Heart right ventricle (tissue), 16 donors: Measurements from ENCODE around the gene TULP1. TPM values are rescaled to one million over a fixed set of nuclear protein-coding genes. Genes with fewer than 3 reads are reported as not detected.
A peak's percentile ranks its signal among the peaks of the same experiment; 100 is the strongest.

ENCODE experiments used
- ATAC-seq, 8 donors: fragments of 200-7000 bp; cut with Tn5 transposase; one replicate each; pipeline ENCODE4 v1.9.1; 2020; ENCODE audit warnings: mild to moderate bottlenecking in 8 of 8, moderate library complexity in 8 of 8, moderate number of reproducible peaks in 1 of 8
- DNase-seq, 2 donors: peaks; one replicate each; pipeline ENCODE4 v3.0.0-alpha.2; 2020
- H3K27ac ChIP-seq, 10 donors: fragments of 200-600 bp; sonication (generic) in 2 of 10; one replicate each; pipeline versions ENCODE4 v1.5.0 to v1.8.0; 2020 to 2022; ENCODE audit warnings: mild to moderate bottlenecking in 3 of 10
- H3K27me3 ChIP-seq, 7 donors: fragments of 200-600 bp; one replicate each; pipeline ENCODE4 v1.8.0; 2021 to 2022; ENCODE audit warnings: mild to moderate bottlenecking in 2 of 7
- H3K36me3 ChIP-seq, 9 donors: fragments of 200-600 bp; sonication (generic) in 1 of 9; one replicate each; pipeline versions ENCODE4 v1.5.0 to v1.8.0; 2020 to 2022; ENCODE audit warnings: mild to moderate bottlenecking in 2 of 9
- H3K4me1 ChIP-seq, 9 donors: fragments of 200-600 bp; sonication (generic) in 1 of 9; one replicate each; pipeline versions ENCODE4 v1.5.0 to v1.8.0; 2020 to 2022; ENCODE audit warnings: mild to moderate bottlenecking in 4 of 9
- H3K4me3 ChIP-seq, 10 donors: fragments of 200-600 bp; sonication (generic) in 2 of 10; one replicate each; pipeline versions ENCODE4 v1.5.0 to v1.8.0; 2020 to 2022; ENCODE audit warnings: mild to moderate bottlenecking in 7 of 10, moderate library complexity in 2 of 10
- H3K9me3 ChIP-seq, 11 donors: fragments of 200-600 bp in 10 of 11; sonication (generic) in 2 of 11; one replicate each; pipeline versions ENCODE4 v1.5.0 to v1.8.0; 2013 to 2022; ENCODE audit warnings: mild to moderate bottlenecking in 2 of 11, control low read depth in 1 of 11, moderate library complexity in 1 of 11
- CTCF ChIP-seq, 9 donors: fragments of 200-600 bp; sonication (generic) in 2 of 9; IDR thresholded peaks; one replicate each; pipeline versions ENCODE4 v1.5.0 to v1.8.0; 2021 to 2022; ENCODE audit warnings: antibody characterized with exemption in 9 of 9, mild to moderate bottlenecking in 5 of 9, moderate library complexity in 1 of 9
- WGBS, 2 donors: extraction: QIAGEN DNeasy Blood & Tissue Kit; methylation state at CpG; one replicate each; pipeline ENCODE4 v1.1.7; 2013; ENCODE audit warnings: inconsistent platforms in 1 of 2; 5-methylcytosine and 5-hydroxymethylcytosine counted together
- intact Hi-C, 10 donors: fragments of 100-400 bp; cut with DNase I; formaldehyde crosslinking; loops; one replicate each; pipeline versions ENCODE4 v1.11.1 to v1.14.2; 2022
- polyA plus RNA-seq, 2 donors: library from polyadenylated mRNA; stranded (reverse); fragments of 200-250 nt; gene quantifications; one replicate each; pipeline ENCODE4 v1.2.3, GENCODE V29; 2013
- total RNA-seq, 10 donors: library from RNA; stranded (reverse); fragmentation: NEBNext Ultra II Directional in 3 of 10; extraction: Animal tissue kit (Norgen Biotek cat#: 25700) in 3 of 10; gene quantifications; one replicate each; pipeline versions ENCODE4 v1.2.1 to v1.2.4, GENCODE V29; 2021 to 2023
- donor health status: Arrhythmogenic right ventricular cardiomyopathy.
- donor health status: ischemic (EF 13 %, LVEDD 7.1; RV severe dilation, severe dysfunction).
- donor health status: healthy with polysubstance abuse.
- donor health status: DM: no; HTN: yes; CAD: no.
- donor health status: DM: no; HTN: no; CAD: no.
- donor health status: ischemic (EF 25% LVEDD 6.9; RV normal size, moderate dysfunction).
- donor health status: ischemic (EF 25% LVEDD 5.7; RV mildly dilated, moderate dysfunction).
- donor health status: healthy.
- donor health status: DM: yes; HTN: yes; CAD: no.
- donor health status: Ischemic cardiomyopathy.
- donor health status: ischemic (EF 35%, LVEDD 5.7; RV mildly dilated, moderate dysfunction).
- donor health status: nonischemic (EF 11% LVEDD 7.7; RV severe dilation, severe dysfunction).
- donor health status: DM: yes; HTN: yes; CAD: no.
- donor health status: PGD.
- donor health status: ischemic (EF 29% LVEDD 5.4; RV normal size, mild dysfunction).
- donor health status: nonischemic (EF 23%, LVEDD 6.1; RV moderate dilation, normal function).

The TULP1 gene
- total and polyA plus RNA-seq, 12 donors: 0.03 to 0.15 TPM; not detected in 10

GRCh38 chr6:35510916-35511561, 1.7 kb downstream of the TULP1 start:
- WGBS, 2 donors: 72 to 78% methylated on average over 7 of the region's 7 CpGs
- Histone ChIP-seq H3K9me3 (no peaks in the 10 kb centered on the region), H3K27ac (no peak overlapping the region), H3K4me3 (peak overlapping the region in 4 of 10 donors; percentile 22 to 32 (median 28)), H3K27me3 (peaks cover 0 to 67% (median 51%) of the 10 kb centered on the region in 7 donors), H3K4me1 (peaks cover 0 to 10% (median 4%) of the 10 kb centered on the region in 9 donors), H3K36me3 (no peaks in the 10 kb centered on the region)
- no peak for TF ChIP-seq CTCF (IDR thresholded peaks at IDR 0.05)
- intact Hi-C loops: no loop called here
- ATAC-seq (no peak), DNase-seq (no peak)

- DNase-seq (no peak), ATAC-seq (no peak)
- Histone ChIP-seq H3K27ac (no peak overlapping the region), H3K36me3 (no peaks in the 10 kb centered on the region), H3K9me3 (no peaks in the 10 kb centered on the region), H3K27me3 (peaks cover 0 to 91% (median 58%) of the 10 kb centered on the region in 7 donors), H3K4me3 (no peak overlapping the region), H3K4me1 (peaks cover 0 to 10% (median 4%) of the 10 kb centered on the region in 9 donors)
- no peak for TF ChIP-seq CTCF (IDR thresholded peaks at IDR 0.05)
- intact Hi-C loops: no loop called here
- 53 to 64% methylated on average over 5 of the region's 5 CpGs for WGBS, 2 donors
Measured at GRCh38 chr6:35508542-35508941, 4.2 kb downstream of the TULP1 start.

- intact Hi-C loops: no loop called here
- ATAC-seq (no peak), DNase-seq (no peak)
- Histone ChIP-seq H3K4me1 (peaks cover 0 to 10% (median 4%) of the 10 kb centered on the region in 9 donors), H3K27me3 (peaks cover 0 to 95% (median 54%) of the 10 kb centered on the region in 7 donors), H3K9me3 (no peaks in the 10 kb centered on the region), H3K27ac (no peak overlapping the region), H3K4me3 (no peak overlapping the region), H3K36me3 (no peaks in the 10 kb centered on the region)
- no peak for TF ChIP-seq CTCF (IDR thresholded peaks at IDR 0.05)
- WGBS, 2 donors: 75 to 85% methylated on average over 2 of the region's 2 CpGs
Measured at GRCh38 chr6:35508027-35508426, 4.7 kb downstream of the TULP1 start.

GRCh38 chr6:35507221-35507620, 5.5 kb downstream of the TULP1 start:
- H3K4me3 ChIP-seq: no peak overlapping the region
- no peaks in the 10 kb centered on the region for H3K36me3 ChIP-seq
- ATAC-seq (no peak), DNase-seq (no peak)
- 91 to 94% methylated on average over 2 of the region's 2 CpGs for WGBS, 2 donors
- H3K4me1 ChIP-seq: peaks cover 0 to 10% (median 4%) of the 10 kb centered on the region in 9 donors
- TF ChIP-seq CTCF (IDR thresholded peaks at IDR 0.05): no peak
- no peak overlapping the region for H3K27ac ChIP-seq
- no peaks in the 10 kb centered on the region for H3K9me3 ChIP-seq
- intact Hi-C loops: no loop called here
- H3K27me3 ChIP-seq: peaks cover 0 to 95% (median 52%) of the 10 kb centered on the region in 7 donors
